ENCODE data around the gene NT5DC1. TPM values are rescaled to one million over a fixed set of nuclear protein-coding genes. Genes with fewer than 3 reads are reported as not detected.

NT5DC1 gene
- total and polyA plus RNA-seq, 10 of the 15 experiments (the other 5 are each of a cell fraction or from before 2014, with no cell fraction given) = 40.8 to 140 (median 66.8) TPM

- TF ChIP-seq ZNF687 (IDR thresholded peaks at IDR 0.05) (peak; percentile 33), ZNF384 (IDR thresholded peaks at IDR 0.05; ENCODE audit: borderline replicate concordance, low read depth, low read length) (no peak), NBN (IDR thresholded peaks at IDR 0.05) (peak; percentile 76), SUPT20H (IDR thresholded peaks at IDR 0.05; ENCODE audit: borderline replicate concordance, control insufficient read depth, low read depth, low read length) (no peak), ZBTB4 (CRISPR knock-in tag; IDR thresholded peaks at IDR 0.05) (no peak), CEBPZ (IDR thresholded peaks at IDR 0.05; ENCODE audit: low read depth, low read length) (no peak), CHD2 (IDR thresholded peaks at IDR 0.05; ENCODE audit: borderline replicate concordance, low read depth, low read length) (peak; percentile 7; the same call in 1 of the 2 replicates), POU2F2 (IDR thresholded peaks at IDR 0.05; ENCODE audit: borderline replicate concordance, low read depth, low read length) (peak; percentile 65; the same call in 2 of the 3 replicates), MTA2 (IDR thresholded peaks at IDR 0.05; ENCODE audit: low read depth) (peak; percentile 79), CHD1 (IDR thresholded peaks at IDR 0.05; ENCODE audit: low read depth, low read length) (no peak), HSF1 (IDR thresholded peaks at IDR 0.05; ENCODE audit: low read depth, low read length) (no peak), TCF12 (IDR thresholded peaks at IDR 0.05; ENCODE audit: low read depth, low read length) (peak; percentile 84), SIX5 (IDR thresholded peaks at IDR 0.05; ENCODE audit: low read depth, low read length, severe bottlenecking) (no peak), ASH2L (IDR thresholded peaks at IDR 0.05; ENCODE audit: borderline replicate concordance, low read depth) (peak; percentile 90; the same call in 1 of the 2 replicates), ETV6 (conservative IDR thresholded peaks at IDR 0.05 in 1 of 2, IDR thresholded peaks at IDR 0.05 in 1 of 2; ENCODE audit: borderline replicate concordance in 1 of 2, low read depth in 1 of 2) (peak in 1 of 2 experiments; percentile 58; a peak in 1 of 4 replicates), NFIC (IDR thresholded peaks at IDR 0.05; ENCODE audit: low read depth, low read length) (peak; percentile 89)
Measured at GRCh38 chr6:116087437-116088027, 13.1 kb upstream of the NT5DC1 start (continued).

Measured in GM12878 (cell line).